Breast epithelium (tissue), 3 donors: ENCODE data around the gene PATL1.
A peak's percentile ranks its signal among the peaks of the same experiment; 100 is the strongest.

Experiments
- CTCF ChIP-seq, 3 donors: fragments of 450-650 bp; IDR thresholded peaks; one replicate each; pipeline ENCODE4 v1.5.1; 2016 to 2017; ENCODE audit warnings: antibody characterized with exemption in 3 of 3, mild to moderate bottlenecking in 3 of 3, moderate library complexity in 3 of 3
- POLR2A ChIP-seq: fragments of 450-650 bp; IDR thresholded peaks from one replicate; pipeline ENCODE4 v1.6.1; 2016; ENCODE audit warnings: antibody characterized with exemption, mild to moderate bottlenecking, moderate library complexity
- POLR2AphosphoS5 ChIP-seq, 3 donors: sonication (generic); formaldehyde crosslinking; IDR thresholded peaks; one replicate each; pipeline ENCODE4 v1.6.1; 2017; ENCODE audit warnings: antibody characterized with exemption in 3 of 3

GRCh38 chr11:59669611-59670009 lies 773 bp upstream of the PATL1 start:
- TF ChIP-seq CTCF (IDR thresholded peaks at IDR 0.05) = peak in 1 of 3 donors; percentile 16
- no peak for TF ChIP-seq POLR2AphosphoS5 (IDR thresholded peaks at IDR 0.05)
- TF ChIP-seq POLR2A = no peak
